NCI-H526 treated with DMSO at 0.1 percent for 48 hours (cell line): ENCODE measurements around the gene PLAAT4.
"Not testable (repeated sequence)": the region's sequence is repeated elsewhere in the genome, so short reads cannot be mapped to it uniquely, and the experiment has no call there.

Experiments
- DNase-seq: peaks from one replicate; lab custom pipeline; 2025; lab: John Stamatoyannopoulos, UW

PLAAT4 gene

GRCh38 chr11:63511048-63511748, 25.4 kb upstream of the PLAAT4 start:
- DNase-seq = no peak

- DNase-seq = no peak
These were observed 23.8 kb upstream of the PLAAT4 start for GRCh38 chr11:63512816-63513215.

DNA sequence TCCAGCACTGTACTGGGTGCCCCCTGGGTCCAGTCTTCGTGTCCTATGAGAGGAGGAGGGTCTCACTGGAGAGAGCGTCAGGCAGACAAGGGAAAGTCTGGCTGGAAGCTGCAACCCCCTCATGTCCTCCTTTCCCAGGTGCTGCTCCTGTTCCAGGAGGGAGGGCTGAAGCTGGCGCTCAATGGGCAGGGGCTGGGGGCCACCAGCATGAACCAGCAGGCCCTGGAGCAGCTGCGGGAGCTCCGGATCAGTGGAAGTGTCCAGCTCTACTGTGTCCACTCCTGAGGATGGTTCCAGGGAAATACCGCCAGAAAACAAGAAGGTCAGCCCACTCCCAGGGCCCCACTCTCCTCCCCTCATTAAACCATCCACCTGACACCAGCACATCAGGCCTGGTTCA, 20.5 kb upstream of the PLAAT4 start:
- no peak for DNase-seq

DNA sequence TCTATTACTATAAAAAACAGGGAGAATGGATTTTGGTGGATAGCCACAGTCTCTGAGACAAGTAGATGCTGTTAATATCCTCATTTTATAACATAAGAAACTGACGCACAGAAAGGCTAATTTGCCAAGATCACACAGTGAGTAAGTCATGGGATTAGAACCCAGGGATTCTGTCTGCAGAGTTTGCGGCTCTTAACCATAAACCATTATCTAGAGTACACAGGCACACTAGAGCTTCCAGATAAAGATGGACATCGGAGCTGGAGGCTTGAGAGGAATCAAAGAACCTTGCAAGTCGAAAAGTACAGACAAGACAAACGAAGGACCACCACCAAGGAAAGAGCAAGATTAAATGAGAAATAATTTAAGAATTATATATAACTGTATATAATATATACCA, 19.5 kb upstream of the PLAAT4 start:
- no peak for DNase-seq

GRCh38 chr11:63518548-63518947, 18.1 kb upstream of the PLAAT4 start:
- no peak for DNase-seq

DNA sequence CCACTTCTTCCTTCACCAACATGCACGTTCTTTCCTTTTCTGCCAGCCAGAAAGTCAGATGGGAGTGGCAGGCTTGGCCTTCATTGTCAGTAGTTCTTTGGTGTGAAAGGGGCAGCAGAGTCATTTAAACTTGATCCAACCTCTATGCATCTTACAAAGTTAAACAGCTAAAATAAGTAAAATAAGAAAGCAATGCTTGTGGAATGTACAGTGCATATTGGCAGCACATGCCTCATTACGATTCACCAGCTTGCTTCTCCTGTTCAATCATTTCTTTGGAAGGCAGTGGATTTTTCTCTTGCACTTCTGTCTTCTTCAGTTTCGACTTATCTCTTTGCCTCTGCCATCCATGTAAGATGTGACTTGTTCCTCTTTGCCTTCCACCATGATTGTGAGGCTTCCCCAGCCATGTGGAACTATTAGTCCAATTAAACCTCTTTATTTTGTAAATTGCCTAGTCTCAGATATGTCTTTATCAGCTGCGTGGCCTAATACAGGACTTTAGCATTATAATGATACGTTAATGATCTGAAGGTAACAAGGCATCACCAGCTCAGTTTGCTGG, 15.9 kb upstream of the PLAAT4 start:
- no peak for DNase-seq

DNA sequence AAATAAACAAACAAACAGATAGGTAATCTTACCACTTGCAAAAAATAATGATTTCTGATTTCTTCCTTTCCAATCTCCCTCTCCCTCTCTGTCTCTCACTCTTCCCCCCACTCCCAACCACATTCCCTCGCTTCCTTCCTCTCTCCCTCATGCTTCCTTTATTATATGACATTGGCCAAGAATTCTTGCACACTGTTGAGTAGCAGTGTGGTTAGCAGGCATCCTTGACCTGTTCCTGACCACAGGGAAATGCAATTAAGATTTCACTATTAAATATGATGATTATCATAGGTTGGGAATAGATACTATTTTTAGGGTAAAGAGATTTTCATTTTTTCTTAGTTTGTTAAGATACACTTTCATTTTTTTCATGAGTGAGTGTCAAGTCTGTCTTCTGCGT, 14.7 kb upstream of the PLAAT4 start:
- DNase-seq = no peak

- no peak for DNase-seq
These were observed 13.5 kb upstream of the PLAAT4 start for GRCh38 chr11:63523151-63523550.

DNA sequence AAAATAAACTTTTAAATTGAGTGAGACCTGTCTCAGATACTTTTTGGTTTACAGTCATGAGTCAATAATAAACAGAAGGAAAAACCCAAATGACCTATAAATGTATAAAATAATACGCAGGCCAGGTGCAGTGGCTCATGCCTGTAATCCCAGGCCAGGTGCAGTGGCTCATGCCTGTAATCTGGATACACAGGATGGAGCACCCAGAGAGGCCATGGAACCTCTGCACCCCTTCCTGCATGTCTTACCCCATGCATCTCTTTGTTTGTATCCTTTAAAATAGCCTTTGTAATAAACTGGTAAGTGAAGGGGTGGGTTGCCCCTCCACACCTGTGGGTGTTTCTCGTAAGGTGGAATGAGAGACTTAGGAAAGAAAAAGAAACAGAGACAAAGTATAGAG, 8.9 kb upstream of the PLAAT4 start:
- DNase-seq = no peak

- not testable (repeated sequence) for DNase-seq
These were observed 8.5 kb upstream of the PLAAT4 start for GRCh38 chr11:63528156-63528555.

GRCh38 chr11:63528729-63529278, 7.8 kb upstream of the PLAAT4 start:
- not testable (repeated sequence) for DNase-seq

- not testable (repeated sequence) for DNase-seq
These were observed 7.2 kb upstream of the PLAAT4 start for GRCh38 chr11:63529373-63529772.

- DNase-seq = no peak
These were observed 6.6 kb upstream of the PLAAT4 start for GRCh38 chr11:63530021-63530420.

DNA sequence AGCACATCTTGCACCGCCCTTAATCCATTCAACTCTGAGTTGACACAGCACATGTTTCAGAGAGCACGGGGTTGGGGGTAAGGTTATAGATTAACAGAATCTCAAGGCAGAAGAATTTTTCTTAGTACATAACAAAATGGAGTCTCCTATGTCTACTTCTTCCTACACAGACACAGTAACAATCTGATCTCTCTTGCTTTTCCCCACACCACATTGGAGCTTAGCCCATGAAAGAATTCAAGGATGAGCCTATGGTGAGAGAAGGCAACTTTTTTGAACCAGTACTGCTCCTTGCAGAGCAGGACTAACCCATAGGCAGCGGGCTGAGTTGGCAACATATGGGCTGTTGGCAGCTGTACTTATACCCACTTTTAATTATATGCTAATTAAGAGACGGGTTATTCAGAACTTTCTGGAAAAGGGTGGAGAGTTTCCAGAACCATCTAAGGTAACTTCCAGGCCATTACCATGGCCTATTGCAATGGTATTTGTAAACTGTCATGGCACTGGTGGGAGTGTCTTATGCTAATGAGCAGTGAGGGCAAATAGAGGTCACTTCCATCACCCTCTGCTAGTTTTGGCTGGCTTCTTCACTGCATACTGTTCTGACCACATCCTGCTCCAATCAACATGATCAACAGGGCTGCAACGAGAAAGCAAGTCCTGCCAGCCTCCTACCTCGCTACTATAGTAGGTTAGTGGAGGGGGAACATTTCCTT, 5.4 kb upstream of the PLAAT4 start:
- DNase-seq = not testable (repeated sequence)

- no peak for DNase-seq
These were observed 4.5 kb upstream of the PLAAT4 start for GRCh38 chr11:63532117-63532516.

- no peak for DNase-seq
These were observed 3.7 kb upstream of the PLAAT4 start for GRCh38 chr11:63532799-63533475.

DNA sequence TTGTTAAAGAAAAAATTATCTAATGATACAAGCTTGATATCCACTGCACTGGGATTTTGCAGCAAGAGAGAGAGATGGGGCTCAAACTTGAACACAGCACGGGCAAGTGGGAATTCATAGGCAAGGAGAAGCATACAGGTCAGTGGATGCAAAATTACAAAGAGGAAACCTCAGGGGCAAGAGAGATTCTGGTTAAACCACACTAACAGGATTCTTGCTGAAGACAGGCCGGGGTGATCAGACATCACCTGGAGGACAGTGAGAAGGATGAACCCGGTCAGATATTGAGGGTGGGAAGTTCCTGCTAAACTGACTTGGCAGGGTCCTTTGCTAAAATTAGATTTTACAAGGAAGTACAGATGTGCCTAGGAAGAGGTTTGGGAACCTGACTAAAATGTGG, 2.5 kb upstream of the PLAAT4 start:
- DNase-seq = no peak

DNA sequence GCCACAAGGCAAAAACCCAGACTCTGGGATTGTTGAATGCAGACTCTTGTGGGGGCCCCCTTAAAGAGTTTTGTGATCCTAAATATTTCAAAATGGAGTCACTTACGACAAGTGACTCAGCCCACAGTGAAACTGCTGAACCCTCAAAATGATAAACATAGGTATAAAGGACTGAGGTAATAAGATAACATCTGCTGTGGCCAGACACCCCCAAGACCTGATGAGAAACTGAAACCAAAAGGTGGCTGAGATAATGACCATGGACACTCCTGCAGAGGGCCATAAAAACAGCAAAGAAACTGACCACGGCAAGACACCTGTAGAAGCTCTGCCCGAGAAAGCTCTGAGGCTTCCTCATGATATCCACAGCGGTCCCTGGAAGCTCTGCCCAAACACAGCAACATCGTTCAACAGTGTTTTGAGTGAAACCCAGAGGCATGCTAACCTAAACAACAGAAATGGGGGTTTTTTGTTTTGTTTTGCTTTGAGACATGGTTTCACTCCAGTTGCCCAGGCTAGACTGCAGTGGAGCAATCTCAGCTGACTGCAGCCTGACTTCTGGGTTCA, 1.6 kb upstream of the PLAAT4 start:
- DNase-seq = no peak

GRCh38 chr11:63535734-63536133, 874 bp upstream of the PLAAT4 start:
- DNase-seq = no peak

- no peak for DNase-seq
These were observed 889 bp downstream of the PLAAT4 start for GRCh38 chr11:63537293-63538101.

GRCh38 chr11:63542506-63542905, 5.9 kb downstream of the PLAAT4 start:
- DNase-seq = not testable (repeated sequence)
